Fibroblast of villous mesenchyme (primary cell): ENCODE measurements around the gene GPANK1. TPM values are rescaled to one million over a fixed set of nuclear protein-coding genes. Genes with fewer than 3 reads are reported as not detected.

ENCODE experiments used
- DNase-seq: peaks from one replicate; pipeline ENCODE4 v3.0.0-alpha.2; 2010; ENCODE audit warnings: low read depth
- H3K4me3 ChIP-seq: 2 replicates; pipeline ENCODE4 v1.5.1; 2011; ENCODE audit warnings: low read depth, mild to moderate bottlenecking, low read length
- CTCF ChIP-seq: IDR thresholded peaks from 2 replicates; pipeline ENCODE4 v1.5.1; 2012; ENCODE audit warnings: low read depth, mild to moderate bottlenecking, low read length; ENCODE audit not compliant: insufficient read depth
- total RNA-seq: library from RNA; depleted of rRNA; stranded (reverse); fragments of >200 nt; gene quantifications from 2 replicates; pipeline ENCODE4 v1.2.3, GENCODE V29; 2012

Gene GPANK1
- total RNA-seq, 1 donor, result 20.7 TPM

DNA sequence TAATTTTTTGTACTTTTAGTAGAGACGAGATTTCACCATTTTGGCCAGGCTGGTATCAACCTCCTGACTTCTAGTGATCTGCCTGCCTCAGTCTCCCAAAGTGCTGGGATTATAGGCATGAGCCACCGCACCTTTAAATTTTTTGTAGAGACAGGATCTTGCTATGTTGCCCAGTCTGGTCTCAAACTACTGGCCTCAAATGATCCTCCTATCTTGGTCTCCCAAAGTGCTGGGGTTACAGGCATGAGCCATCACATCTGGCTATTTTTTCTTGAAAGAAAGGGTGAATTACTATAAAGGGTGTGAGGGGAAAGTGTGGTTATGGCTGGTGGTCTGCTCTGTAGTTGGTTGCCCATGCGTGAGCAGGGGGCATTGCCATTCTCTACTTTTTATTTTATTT is 43.4 kb upstream of the GPANK1 start:
- DNase-seq, result no peak
- H3K4me3 ChIP-seq, result no peak overlapping the region
- no peak for TF ChIP-seq CTCF

- TF ChIP-seq CTCF, result no peak
- no peak overlapping the region for H3K4me3 ChIP-seq
- no peak for DNase-seq
Measured at GRCh38 chr6:31707701-31708100, 42.9 kb upstream of the GPANK1 start.

- no peak for DNase-seq
- no peak for TF ChIP-seq CTCF
- H3K4me3 ChIP-seq, result no peak within 1 kb of the TSS
Measured at GRCh38 chr6:31706599-31706998, 41.8 kb upstream of the GPANK1 start, which contains the start of gene LY6G6F. LY6G6F (plus strand) TSS chr6:31706866; CDS start chr6:31706907, 41 bp downstream.

DNA sequence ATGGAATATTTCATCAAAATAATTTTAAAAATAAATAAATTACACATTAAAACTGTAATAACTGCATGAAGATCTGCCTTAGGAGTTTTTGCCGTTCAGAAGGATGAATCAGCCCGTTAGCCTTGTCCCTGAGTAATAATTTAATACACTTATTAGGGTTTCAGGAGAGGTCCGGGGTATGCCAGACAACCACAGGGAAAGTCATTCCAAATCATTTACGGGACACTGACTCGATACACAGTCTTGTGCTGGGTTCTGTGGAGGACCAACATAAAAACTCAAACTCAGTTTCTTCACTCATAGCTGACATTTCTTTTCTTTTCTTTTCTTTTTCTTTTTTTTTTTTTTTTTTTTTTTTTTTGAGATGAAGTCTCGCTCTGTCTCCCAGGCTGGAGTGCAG is 41.1 kb upstream of the GPANK1 start:
- TF ChIP-seq CTCF, result no peak
- no peak for DNase-seq
- no peak overlapping the region for H3K4me3 ChIP-seq

- DNase-seq, result peak; percentile 99
- peak within 1 kb of the TSS; percentile 99 for H3K4me3 ChIP-seq
- no peak for TF ChIP-seq CTCF
Measured at GRCh38 chr6:31702819-31703716, 38.3 kb upstream of the GPANK1 start, which contains the start of gene ABHD16A. ABHD16A (minus strand) TSS chr6:31703324; CDS start chr6:31703281, 43 bp downstream.

- peak; percentile 34 for DNase-seq
- peak overlapping the region; percentile 99 for H3K4me3 ChIP-seq
- TF ChIP-seq CTCF, result no peak
Measured at GRCh38 chr6:31702405-31702818, 37.6 kb upstream of the GPANK1 start.
